ENCODE results near the gene BOLA3. TPM values are rescaled to one million over a fixed set of nuclear protein-coding genes. Genes with fewer than 3 reads are reported as not detected.

BOLA3 gene
- total and polyA plus RNA-seq, 2 donors (not counting 3 experiments of a cell fraction or from before 2014, with no cell fraction given), result 28.7 to 42.4 TPM

DNA sequence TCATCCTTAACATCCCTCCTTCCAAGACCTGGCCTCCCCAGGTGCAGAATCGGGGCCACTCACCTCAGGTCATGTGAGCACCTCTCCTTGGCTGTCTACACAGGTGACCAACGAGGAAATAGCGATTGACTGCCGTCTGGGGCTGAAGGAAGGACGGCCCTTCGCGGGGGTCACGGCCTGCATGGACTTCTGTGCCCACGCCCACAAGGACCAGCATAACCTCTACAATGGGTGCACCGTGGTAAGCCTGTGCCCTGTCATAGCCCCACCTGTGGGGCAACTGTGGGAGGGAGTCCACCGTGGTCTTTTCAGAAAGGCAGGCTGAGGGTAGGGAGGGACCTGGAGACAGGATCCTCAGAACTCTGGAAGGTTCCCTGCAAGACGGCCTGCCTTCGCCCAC is 54.3 kb downstream of the BOLA3 start:
- Histone ChIP-seq H3K9ac (replicated peaks; ENCODE audit: extremely low read depth, insufficient read depth, low read length) (no peak overlapping the region), H3K9me3 (replicated peaks; ENCODE audit: control insufficient read depth, insufficient read depth, low read length) (no peaks in the 10 kb centered on the region), H4K20me1 (replicated peaks; ENCODE audit: control insufficient read depth, extremely low read depth, insufficient read depth, low read length) (no peaks in the 10 kb centered on the region), H3K4me3 (replicated peaks in 1 of 3; ENCODE audit: insufficient read depth in 1 of 3, low read depth in 1 of 3, low read length in 3 of 3) (no peak overlapping the region), H3K4me1 (ENCODE audit: control insufficient read depth, extremely low read depth, insufficient read depth, low read length) (peaks cover 5% of the 10 kb centered on the region), H3K27ac (ENCODE audit: insufficient read depth, low read depth, low read length) (no peak overlapping the region), H3K36me3 (ENCODE audit: control insufficient read depth in 2 of 2, extremely low read depth in 1 of 2, insufficient read depth in 2 of 2, low read length in 2 of 2) (peaks cover 0 to 31% of the 10 kb centered on the region in 2 experiments), H3K79me2 (ENCODE audit: control insufficient read depth, insufficient read depth, low read length) (no peaks in the 10 kb centered on the region), H2AFZ (ENCODE audit: low read depth, low read length) (no peak overlapping the region), H3K4me2 (ENCODE audit: insufficient read depth, low read length) (no peak overlapping the region), H3K9me1 (replicated peaks; ENCODE audit: control insufficient read depth, extremely low read depth, insufficient read depth, low read length) (no peaks in the 10 kb centered on the region), H3K27me3 (ENCODE audit: control insufficient read depth in 2 of 2, insufficient read depth in 2 of 2, low read length in 2 of 2) (no peaks in the 10 kb centered on the region)
- FAIRE-seq (no peak), DNase-seq (ENCODE audit: low read depth, low spot score) (no peak)
- dilution Hi-C loops (cut with MboI; ENCODE audit: extremely low pct_ligation_motif_present, low sequenced_read_pairs) (no loop called here), intact Hi-C loops (cut with micrococcal nuclease) (no loop called here)
- ChIA-PET POLR2A (no interaction called here), CTCF (no interaction called here)
- no TSS peak for BruUV-seq (replicated peaks)
- TF ChIP-seq GATA2 (IDR thresholded peaks at IDR 0.05; ENCODE audit: insufficient read depth, insufficient read length, low read depth, low read length) (no peak), FOS (IDR thresholded peaks at IDR 0.05; ENCODE audit: borderline replicate concordance, insufficient read depth, low read length) (no peak), POLR2AphosphoS5 (IDR thresholded peaks at IDR 0.05; ENCODE audit: insufficient read depth, low read depth, low read length) (no peak), JUN (IDR thresholded peaks at IDR 0.05; ENCODE audit: borderline replicate concordance, insufficient read depth, insufficient read length, low read depth) (no peak), MAX (IDR thresholded peaks at IDR 0.05; ENCODE audit: insufficient read depth, insufficient read length) (no peak), MYC (IDR thresholded peaks at IDR 0.05; ENCODE audit: low read depth, low read length) (no peak), EZH2 (IDR thresholded peaks at IDR 0.05; ENCODE audit: borderline replicate concordance, low read depth, low read length, severe bottlenecking) (no peak), POLR2A (IDR thresholded peaks at IDR 0.05; ENCODE audit: low read depth, low read length) (no peak), CTCF (IDR thresholded peaks at IDR 0.05; ENCODE audit: extremely low read depth in 1 of 2, insufficient read depth in 1 of 2, low read depth in 1 of 2, low read length in 2 of 2) (no peak)
